Erythroblast (primary cell): ENCODE data around the gene RNF220.

Experiments used
- GATA1 ChIP-seq: IDR thresholded peaks from 2 replicates; pipeline ENCODE4 v1.6.1; 2011; ENCODE audit warnings: low read depth, mild to moderate bottlenecking, control low read depth, low read length, moderate library complexity
- POLR2A ChIP-seq: IDR thresholded peaks from 2 replicates; pipeline ENCODE4 v1.6.1; 2011; ENCODE audit warnings: mild to moderate bottlenecking, low read length

DNA sequence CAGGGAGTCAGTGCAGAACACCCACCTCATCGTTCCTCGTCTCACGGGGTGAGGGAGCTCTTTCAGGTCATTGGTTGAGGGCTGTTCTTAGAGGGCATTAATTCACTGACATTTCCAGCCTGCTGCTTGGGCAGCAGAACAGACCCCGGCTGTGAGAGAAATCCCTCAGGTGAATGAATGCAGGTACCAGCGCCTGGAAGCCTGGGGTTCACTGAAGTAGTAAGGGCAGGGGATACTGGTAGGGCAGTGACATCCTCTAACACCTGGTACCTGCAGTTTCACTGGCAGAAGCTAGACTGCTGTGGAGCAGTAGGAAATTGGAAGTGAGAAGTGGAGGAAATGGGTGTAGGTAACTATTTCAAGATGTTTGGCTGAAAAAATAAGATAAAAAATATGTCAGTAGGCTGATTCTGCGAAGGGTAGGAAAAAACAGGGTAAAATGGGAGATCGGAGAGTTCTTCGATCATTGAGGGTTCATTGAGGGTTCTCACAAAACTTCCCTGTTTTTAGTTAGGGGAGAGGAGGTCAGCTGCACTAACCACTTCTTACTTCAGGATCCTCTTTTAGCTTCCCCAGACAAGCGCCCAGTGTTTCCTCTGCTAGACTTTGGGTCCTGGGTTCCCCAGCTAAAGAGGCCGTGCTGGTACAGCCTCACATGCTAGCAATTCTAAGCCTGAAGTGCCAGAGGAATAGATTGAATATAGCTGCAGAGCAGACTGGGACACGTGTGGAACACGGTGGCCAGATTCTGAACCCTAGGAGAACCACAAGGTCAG is 55.2 kb downstream of the RNF220 start:
- TF ChIP-seq POLR2A (no peak), GATA1 (no peak)
